Measurements from ENCODE around the gene C2orf80.
"Not testable (repeated sequence)": the region's sequence is repeated elsewhere in the genome, so short reads cannot be mapped to it uniquely, and the experiment has no call there.

The C2orf80 gene

DNA sequence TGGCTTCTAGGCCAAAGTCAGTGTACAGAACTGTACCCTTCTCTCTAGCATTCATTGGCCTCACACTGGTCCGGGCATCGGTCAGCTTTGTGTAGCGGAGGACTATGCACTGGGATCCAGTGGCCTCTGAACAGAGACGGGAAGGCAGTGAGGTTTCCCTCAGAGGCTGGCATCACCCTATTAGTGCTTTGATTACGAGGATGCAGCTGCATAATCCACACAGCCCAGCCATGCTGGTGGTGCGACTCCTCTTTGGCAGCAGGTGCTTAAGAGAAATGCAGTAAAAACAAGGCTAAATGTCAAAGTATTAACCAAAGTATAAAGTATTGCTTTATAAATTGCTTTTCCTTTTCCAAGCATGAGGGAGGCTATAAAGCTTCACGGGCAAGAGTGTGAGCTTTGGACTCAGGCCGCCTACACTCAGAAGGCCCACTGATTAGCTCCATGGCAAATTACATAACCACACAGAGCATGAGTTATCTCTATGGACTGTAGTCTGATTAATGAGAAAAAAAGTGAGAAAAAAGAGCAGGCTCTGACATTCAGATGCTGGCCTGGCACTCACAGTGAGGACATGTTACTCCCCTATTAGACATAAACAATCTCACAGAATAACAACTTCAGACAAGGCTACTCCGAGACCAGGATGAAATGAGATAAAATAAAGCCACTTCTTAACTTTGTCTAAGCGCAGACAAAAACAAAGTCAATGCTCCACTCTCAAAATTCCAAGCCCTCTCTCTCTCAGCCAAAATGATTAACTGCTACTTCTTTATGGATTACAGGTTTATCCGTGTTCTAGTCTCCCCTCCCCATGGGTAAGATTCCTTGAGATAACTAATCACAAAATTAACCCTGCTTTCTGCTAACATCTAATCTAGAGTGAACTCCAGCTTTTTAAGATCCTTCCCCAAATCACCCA lies 53.8 kb downstream of the C2orf80 start:
- no peak for DNase-seq (ENCODE audit: low read depth)

DNA sequence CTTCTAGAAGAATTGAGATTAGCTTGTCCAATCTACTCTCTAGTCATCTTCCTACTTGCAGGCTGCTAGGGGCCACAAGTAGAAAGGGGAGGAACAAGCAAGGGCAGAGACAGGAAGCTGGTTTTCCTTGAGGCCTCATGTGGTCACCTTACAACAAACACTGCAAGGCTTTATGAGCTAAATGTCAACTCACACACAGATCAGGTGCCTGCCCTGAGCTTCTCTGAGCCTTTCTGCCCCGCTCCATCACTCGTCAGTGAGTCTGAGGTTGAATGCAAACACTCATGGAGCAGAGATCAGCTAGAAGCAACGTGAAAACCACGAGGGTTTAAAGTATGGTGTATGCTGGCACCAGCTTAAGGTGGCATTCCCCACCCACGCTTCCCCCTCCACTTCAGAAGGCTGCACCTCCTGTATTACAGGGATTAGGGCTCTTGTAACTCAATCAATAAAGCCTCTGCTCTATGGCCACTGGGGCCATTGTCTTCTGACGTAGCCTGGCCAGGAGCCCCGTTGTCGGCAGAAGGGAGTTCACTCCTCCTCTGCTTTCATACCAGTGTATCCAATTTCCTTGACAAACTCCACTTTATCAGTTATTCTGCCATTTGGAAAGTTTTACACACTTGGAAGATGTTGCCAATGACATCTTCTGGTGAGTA lies 54.8 kb downstream of the C2orf80 start:
- no peak for DNase-seq (ENCODE audit: low read depth)

DNA sequence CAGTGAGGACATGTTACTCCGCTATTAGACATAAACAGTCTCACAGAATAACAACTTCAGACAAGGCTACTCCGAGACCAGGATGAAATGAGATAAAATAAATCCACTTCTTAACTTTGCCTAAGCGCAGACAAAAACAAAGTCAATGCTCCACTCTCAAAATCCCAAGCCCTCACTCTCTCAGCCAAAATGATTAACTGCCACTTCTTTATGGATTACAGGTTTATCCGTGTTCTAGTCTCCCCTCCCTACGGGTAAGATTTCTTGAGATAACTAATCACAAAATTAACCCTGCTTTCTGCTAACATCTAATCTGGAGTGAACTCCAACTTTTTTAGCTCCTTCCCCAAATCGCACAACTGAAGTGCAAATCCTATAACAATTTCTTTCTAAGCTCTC lies 59.1 kb downstream of the C2orf80 start:
- DNase-seq (ENCODE audit: low read depth): no peak

DNA sequence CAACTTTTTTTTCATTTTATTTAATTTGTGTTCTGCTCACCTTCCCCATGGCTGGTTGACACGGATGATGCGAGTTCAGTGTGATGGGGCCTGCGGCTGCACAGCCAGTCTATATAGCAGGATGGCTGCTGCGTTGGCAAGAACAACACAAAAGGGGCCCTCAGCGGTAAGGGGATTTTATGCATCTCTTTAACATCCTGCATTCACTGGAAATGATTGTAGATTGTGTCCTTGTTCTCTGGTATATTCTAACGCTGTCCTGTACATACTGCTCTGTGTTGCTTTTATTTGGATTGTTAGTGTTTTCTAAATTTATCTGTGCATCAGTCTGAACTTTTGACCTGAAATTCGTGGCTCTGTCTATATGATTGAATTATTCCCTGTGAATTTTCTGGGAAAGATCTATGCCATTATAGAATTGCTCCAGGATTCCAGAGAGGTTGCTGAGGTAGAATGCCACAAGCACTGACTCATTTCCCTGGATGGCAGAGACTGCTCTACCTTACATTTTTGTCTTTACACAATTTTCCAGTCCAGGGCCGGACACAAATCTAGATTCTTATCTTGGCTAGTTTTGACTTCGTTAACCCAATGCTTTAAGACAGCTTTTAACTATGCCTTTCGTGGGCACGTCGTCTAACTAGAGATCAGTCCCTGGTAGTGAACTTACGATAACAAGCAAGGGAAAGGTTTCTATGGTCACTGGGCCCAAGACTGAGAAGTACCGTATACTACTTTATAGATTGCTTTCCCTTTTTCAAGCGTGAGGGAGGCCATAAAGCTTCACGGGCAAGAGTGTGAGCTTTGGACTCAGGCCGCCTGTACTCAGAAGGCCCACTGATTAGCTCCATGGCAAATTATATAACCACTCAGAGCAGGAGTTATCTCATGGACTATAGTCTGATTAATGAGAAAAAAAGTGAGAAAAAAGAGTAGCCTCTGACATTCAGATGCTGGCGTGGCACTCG lies 59.8 kb downstream of the C2orf80 start, which contains the start of gene CRYGC:
Gene CRYGC (minus strand): TSS at position 85 of the 968 bp plus-strand sequence. CDS start 36 bp downstream, at position 49.
- DNase-seq (ENCODE audit: low read depth): no peak

DNA sequence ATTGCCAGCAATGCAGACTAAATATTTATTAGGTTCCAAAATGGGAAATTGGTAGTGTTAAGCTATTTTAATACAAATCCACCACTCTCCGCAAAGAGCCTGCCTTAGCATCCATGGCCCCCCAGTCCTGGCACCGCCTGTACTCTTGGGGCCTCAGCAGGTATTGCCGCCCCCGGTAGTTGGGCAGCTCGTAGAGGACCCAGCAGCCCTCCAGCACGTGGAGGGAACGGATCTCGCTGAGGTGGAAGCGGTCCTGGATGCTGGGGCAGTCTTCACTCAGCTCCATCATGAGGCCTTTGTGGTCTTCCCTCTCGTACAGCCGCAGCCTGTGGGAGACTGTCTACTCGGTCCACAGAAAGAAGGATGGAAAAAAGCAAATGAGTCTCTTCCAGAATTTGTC lies 61.7 kb downstream of the C2orf80 start:
- DNase-seq (ENCODE audit: low read depth): no peak

DNA sequence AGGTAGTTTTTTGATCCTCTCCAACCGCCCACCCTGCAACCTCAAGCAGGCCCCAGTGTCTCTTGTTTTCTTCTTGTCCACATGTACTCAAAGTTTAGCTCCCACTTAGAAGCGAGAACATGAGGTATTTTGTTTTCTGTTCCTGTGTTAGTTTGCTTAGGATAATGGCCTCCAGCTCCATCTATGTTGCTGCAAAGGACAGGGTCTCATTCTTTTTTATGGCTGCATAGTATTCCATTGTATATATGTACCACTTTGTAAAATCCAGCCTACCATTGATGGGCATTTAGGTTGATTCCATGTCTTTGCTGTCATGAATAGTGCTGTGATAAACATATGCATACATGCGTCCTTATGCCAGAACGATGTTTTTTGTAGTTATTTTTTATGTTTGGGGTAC lies 62.7 kb downstream of the C2orf80 start:
- DNase-seq (ENCODE audit: low read depth): no peak

DNA sequence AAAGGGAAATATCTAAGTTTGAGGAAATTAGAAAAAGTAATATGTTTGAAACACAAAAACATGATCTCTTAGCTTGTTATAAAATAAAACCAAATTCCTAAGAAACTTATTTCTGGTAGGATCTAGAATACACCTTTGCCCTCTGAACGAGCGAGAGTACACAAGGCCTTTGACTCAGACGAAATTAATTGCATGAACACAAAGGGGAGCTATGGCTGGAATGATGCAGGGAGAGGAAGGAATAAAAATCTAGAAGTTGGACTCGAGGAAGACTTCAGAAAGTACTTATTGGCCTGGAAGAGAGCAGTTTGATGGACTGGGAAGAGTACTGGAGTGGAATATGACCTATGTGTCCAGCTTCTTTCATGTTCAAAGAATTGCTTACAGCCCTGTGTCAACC lies 64.6 kb downstream of the C2orf80 start:
- DNase-seq (ENCODE audit: low read depth): no peak

DNA sequence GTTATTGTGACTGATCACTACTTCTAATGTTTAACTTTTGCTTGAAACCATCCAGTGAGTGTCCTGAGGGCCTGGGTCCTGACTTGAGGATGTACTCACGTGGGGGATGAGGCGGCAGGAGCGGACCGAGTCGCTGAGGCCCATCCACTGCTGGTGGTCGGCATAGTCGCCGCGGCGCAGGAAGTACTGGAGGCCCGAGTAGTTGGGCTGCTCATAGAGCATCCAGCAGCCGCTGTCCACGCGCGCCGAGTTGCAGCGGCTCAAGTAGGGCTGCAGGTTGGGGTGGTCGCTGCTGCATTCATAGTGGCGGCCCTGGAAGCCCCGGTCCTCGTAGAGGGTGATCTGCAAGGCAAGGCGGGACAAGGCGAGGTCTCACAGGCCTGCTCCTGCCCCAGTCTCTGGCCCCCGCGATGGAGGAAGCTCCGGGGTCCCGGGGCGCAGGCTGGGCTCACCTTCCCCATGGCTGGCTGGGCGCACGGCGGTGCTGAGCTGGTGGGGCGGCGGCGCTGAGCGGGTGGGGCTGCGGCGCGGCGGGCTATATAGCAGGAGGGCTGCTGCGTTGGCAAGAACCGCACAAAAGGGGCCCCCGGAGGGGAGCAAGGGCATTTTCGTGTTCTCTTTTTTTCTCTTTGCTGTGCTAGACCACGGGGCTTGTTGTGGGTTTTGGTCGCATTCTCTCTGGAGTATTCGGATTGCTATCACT lies 65.7 kb downstream of the C2orf80 start, which contains the start of gene CRYGD:
Gene CRYGD (minus strand): TSS at position 512 of the 703 bp plus-strand sequence. CDS start 51 bp downstream, at position 461.
- not testable (repeated sequence) for DNase-seq (ENCODE audit: low read depth)

DNA sequence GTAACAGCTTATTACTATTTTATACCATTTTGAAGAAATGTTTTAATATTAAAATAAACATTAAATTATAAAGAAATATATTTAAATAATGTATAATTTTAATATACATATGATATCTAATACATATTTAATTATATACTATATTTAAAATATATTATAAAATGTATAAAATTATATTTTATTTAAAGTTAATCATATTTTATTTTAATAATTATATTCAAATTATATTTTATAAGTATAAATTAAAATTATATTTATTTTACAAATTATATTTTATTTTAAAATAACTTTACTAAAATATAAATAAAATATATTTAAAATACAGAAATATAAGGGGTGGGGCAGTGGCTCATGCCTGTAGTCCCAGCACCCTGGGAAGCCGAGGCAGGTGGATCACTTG lies 67.6 kb downstream of the C2orf80 start:
- no peak for DNase-seq (ENCODE audit: low read depth)

DNA sequence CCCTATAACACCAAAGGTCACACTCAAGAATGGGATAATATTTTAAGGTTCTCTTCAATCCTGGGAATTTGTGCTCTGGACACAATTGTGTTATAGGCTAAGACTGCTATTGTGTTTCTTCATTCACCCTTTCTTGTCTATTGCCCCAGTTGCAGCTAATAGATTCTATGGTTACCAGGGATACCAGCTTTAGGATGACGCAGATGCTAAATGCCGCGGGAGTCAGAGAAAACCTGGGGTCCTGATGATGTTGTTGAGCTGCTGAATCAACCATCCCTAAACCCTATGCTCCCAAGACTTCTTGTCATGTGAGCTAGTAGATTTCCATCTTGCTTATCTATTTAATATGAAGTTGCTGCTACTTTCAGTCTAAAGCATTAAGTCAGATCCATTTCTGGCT lies 70.9 kb downstream of the C2orf80 start:
- DNase-seq (ENCODE audit: low read depth): no peak

DNA sequence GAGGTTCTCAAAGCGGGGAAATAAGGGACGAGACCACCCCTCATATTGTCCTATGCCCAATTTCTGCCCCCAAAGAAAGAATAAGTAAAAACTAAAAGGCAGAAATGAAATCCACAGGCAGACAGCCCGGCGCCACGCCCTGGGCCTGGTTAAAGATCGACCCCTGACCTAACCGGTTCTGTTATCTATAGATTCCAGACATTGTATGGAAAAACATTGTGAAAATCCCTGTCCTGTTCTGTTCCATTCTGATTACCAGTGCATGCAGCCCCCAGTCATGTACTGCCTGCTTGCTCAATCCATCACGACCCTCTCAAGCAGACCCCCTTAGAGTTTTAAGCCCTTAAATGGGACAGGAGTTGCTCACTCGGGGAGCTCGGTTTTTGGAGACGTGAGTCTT lies 72.4 kb downstream of the C2orf80 start:
- not testable (repeated sequence) for DNase-seq (ENCODE audit: low read depth)

Data from GM04504 (cell line).